ENCODE results near the gene NTSR1. TPM values are rescaled to one million over a fixed set of nuclear protein-coding genes. Genes with fewer than 3 reads are reported as not detected.
A peak's percentile ranks its signal among the peaks of the same experiment; 100 is the strongest.

Gene NTSR1
- total and polyA plus RNA-seq, 4 donors = 0.02 to 3.7 (median 0.76) TPM

GRCh38 chr20:62663145-62664018 lies 45.3 kb upstream of the NTSR1 start:
- H3K36me3 ChIP-seq (ENCODE audit: control insufficient read depth in 4 of 4, insufficient read depth in 4 of 4, low read length in 4 of 4) = peaks cover 0 to 3% (median 0%) of the 10 kb centered on the region in 4 donors
- 86 to 92% methylated on average over 24 of the region's 24 CpGs for WGBS, 2 donors
- DNase-seq (peak in 1 of 3 donors; percentile 26), ATAC-seq (ENCODE audit: insufficient read depth, low FRiP score) (no peak)
- TF ChIP-seq CTCF (IDR thresholded peaks at IDR 0.05; ENCODE audit: control extremely low read depth, extremely low read depth) = no peak
- no peaks in the 10 kb centered on the region for H3K9me3 ChIP-seq (ENCODE audit: control insufficient read depth in 4 of 4, insufficient read depth in 3 of 4, low read length in 3 of 4)
- no peaks in the 10 kb centered on the region for H3K27me3 ChIP-seq (ENCODE audit: control insufficient read depth in 3 of 3, insufficient read depth in 3 of 3, low read length in 2 of 3)
- H3K9ac ChIP-seq (ENCODE audit: insufficient read depth in 1 of 2, low read length in 2 of 2) = no peak overlapping the region
- H3K27ac ChIP-seq (ENCODE audit: low read depth in 1 of 2, low read length in 1 of 2) = no peak overlapping the region
- no peak overlapping the region for H3K4me3 ChIP-seq
- H3K4me1 ChIP-seq (ENCODE audit: control insufficient read depth in 5 of 5, insufficient read depth in 5 of 5, low read length in 5 of 5) = peaks cover 0 to 17% (median 6%) of the 10 kb centered on the region in 5 donors

DNA sequence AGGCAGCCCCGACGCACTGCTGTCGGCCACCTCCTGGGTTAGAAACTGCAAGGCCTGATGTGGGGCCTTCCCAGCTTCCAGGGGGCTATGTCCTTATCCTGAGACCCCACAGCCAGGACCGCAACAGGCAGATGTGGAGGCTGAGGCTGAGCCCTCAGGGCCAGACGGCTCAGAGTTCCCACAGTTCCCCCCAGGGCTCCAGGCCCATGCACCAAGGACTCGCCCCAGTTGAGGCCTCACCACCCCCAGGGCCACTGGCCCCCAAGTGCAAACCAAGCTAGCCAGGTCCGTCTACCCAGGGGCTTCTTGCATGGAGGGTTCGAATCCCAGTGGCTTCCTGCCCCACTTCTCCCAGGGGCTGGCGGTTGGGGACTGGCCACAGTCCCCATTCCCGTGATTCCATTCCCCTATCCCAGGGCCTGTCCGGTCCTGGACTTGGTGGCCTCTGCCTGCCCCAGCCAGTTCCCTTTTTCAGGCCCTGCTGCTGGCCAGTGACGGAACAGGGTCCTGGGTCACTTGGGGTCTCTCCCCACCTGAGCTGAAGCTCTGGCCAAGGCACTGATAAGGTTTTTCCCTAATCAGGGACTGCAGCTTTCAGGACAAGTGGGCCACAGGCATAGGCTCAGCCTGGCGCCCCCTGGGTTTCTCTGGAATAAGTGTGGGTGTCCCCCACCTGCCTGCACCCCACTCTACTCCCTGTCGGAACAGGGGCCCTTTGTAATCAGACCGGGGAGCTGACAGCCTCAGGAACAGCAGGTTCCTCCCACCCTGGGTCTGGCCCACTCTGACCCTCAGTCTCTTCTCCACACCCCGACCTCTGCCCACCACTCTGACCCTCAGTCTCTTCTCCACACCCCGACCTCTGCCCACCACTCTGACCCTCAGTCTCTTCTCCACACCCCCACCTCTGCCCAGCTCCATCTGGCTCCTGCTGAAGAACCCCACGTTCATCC lies 44.3 kb upstream of the NTSR1 start:
- ATAC-seq (ENCODE audit: insufficient read depth, low FRiP score) (no peak), DNase-seq (no peak)
- Histone ChIP-seq H3K9ac (ENCODE audit: insufficient read depth in 1 of 2, low read length in 2 of 2) (no peak overlapping the region), H3K4me1 (ENCODE audit: control insufficient read depth in 5 of 5, insufficient read depth in 5 of 5, low read length in 5 of 5) (peaks cover 0 to 23% (median 6%) of the 10 kb centered on the region in 5 donors), H3K36me3 (ENCODE audit: control insufficient read depth in 4 of 4, insufficient read depth in 4 of 4, low read length in 4 of 4) (peaks cover 0 to 8% (median 0%) of the 10 kb centered on the region in 4 donors), H3K4me3 (no peak overlapping the region), H3K27me3 (ENCODE audit: control insufficient read depth in 3 of 3, insufficient read depth in 3 of 3, low read length in 2 of 3) (no peaks in the 10 kb centered on the region), H3K9me3 (ENCODE audit: control insufficient read depth in 4 of 4, insufficient read depth in 3 of 4, low read length in 3 of 4) (no peaks in the 10 kb centered on the region), H3K27ac (ENCODE audit: low read depth in 1 of 2, low read length in 1 of 2) (no peak overlapping the region)
- no peak for TF ChIP-seq CTCF (IDR thresholded peaks at IDR 0.05; ENCODE audit: control extremely low read depth, extremely low read depth)
- 91 to 94% methylated on average over 18 of the region's 18 CpGs for WGBS, 2 donors

- Histone ChIP-seq H3K27ac (ENCODE audit: low read depth in 1 of 2, low read length in 1 of 2) (no peak overlapping the region), H3K4me1 (ENCODE audit: control insufficient read depth in 5 of 5, insufficient read depth in 5 of 5, low read length in 5 of 5) (peaks cover 0 to 28% (median 6%) of the 10 kb centered on the region in 5 donors), H3K27me3 (ENCODE audit: control insufficient read depth in 3 of 3, insufficient read depth in 3 of 3, low read length in 2 of 3) (no peaks in the 10 kb centered on the region), H3K36me3 (ENCODE audit: control insufficient read depth in 4 of 4, insufficient read depth in 4 of 4, low read length in 4 of 4) (peaks cover 0 to 11% (median 0%) of the 10 kb centered on the region in 4 donors), H3K9ac (ENCODE audit: insufficient read depth in 1 of 2, low read length in 2 of 2) (no peak overlapping the region), H3K4me3 (no peak overlapping the region), H3K9me3 (ENCODE audit: control insufficient read depth in 4 of 4, insufficient read depth in 3 of 4, low read length in 3 of 4) (no peaks in the 10 kb centered on the region)
- 91 to 96% methylated on average over 8 to 12 of the region's 12 CpGs for WGBS, 2 donors
- DNase-seq = no peak
- no peak for TF ChIP-seq CTCF (IDR thresholded peaks at IDR 0.05; ENCODE audit: control extremely low read depth, extremely low read depth)
- ATAC-seq (ENCODE audit: insufficient read depth, low FRiP score) = no peak
Measured at GRCh38 chr20:62665153-62665754, 43.4 kb upstream of the NTSR1 start.
